ENCODE results near the gene MINDY4.

Gene MINDY4

GRCh38 chr7:30920584-30921539, 149.6 kb downstream of the MINDY4 start:
- DNase-seq = no peak

- no peak for DNase-seq
Measured at GRCh38 chr7:30921540-30922401, 150.6 kb downstream of the MINDY4 start.

- no peak for DNase-seq
Measured at GRCh38 chr7:30922596-30922995, 151.4 kb downstream of the MINDY4 start.

- no peak for DNase-seq
Measured at GRCh38 chr7:30923009-30923773, 152.0 kb downstream of the MINDY4 start.

GRCh38 chr7:30923774-30924413, 152.7 kb downstream of the MINDY4 start:
- no peak for DNase-seq

GRCh38 chr7:30924624-30925023, 153.4 kb downstream of the MINDY4 start:
- no peak for DNase-seq

DNA sequence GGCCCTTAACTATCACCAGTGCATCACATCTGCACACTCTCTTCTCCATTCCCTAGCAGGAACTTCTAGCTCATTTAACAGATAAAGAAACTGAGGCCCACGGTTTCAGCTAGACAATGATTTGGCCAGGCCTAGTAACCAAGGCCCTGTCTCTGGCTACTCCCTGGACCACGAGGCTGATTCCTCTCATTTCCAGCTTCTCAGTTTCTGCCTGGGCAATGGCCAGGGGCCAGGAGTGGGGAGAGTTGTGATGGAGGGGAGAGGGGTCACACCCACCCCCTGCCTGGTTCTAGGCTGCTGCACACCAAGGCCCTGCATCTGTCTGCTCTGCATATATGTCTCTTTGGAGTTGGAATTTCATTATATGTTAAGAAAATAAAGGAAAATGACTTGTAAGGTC, 153.9 kb downstream of the MINDY4 start:
- DNase-seq = no peak

- DNase-seq = no peak
Measured at GRCh38 chr7:30925913-30926312, 154.7 kb downstream of the MINDY4 start.

GRCh38 chr7:30926313-30926712, 155.1 kb downstream of the MINDY4 start:
- DNase-seq = no peak

GRCh38 chr7:30927040-30927439, 155.8 kb downstream of the MINDY4 start:
- DNase-seq = no peak

DNA sequence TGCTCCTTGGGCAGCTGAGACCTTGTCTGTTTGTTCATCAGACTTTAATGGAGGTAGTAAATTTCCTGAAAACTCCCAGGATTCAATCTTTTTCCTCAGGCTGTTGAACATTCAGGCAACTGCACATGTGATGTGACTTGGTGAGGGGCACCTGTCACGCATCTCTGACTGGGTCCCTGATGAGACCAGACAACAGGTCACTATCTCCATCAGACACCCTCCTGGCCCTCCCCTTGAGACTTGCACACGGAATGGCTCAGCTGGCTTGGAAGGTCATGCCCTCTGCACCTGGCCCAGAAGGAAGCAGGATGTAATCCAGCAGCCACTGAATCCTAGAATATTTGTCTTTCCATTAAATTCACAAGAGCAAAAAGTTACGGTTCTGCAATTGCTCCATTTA, 156.3 kb downstream of the MINDY4 start:
- no peak for DNase-seq

- no peak for DNase-seq
Measured at GRCh38 chr7:30928254-30928872, 157.1 kb downstream of the MINDY4 start.

DNA sequence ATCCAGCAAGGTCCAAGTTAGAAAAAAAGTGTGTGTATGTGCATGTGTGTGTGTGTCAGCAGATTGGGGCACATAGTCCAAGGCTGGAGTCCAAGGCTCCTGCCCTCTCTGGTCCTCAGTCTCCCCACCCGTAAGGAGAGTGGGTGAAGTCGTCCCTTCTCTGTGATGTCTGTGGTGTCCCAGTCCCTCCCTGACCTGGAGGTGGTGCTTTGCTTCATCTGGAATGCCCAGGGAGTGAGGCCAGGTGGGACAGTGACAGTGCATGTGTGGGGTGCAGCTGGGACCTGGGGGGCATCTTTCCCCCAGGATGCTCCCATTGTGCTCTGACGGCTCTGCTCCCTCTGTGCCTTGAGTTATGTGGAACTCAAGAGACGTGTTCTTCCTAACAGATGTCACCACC, 158.5 kb downstream of the MINDY4 start:
- DNase-seq = no peak

DNA sequence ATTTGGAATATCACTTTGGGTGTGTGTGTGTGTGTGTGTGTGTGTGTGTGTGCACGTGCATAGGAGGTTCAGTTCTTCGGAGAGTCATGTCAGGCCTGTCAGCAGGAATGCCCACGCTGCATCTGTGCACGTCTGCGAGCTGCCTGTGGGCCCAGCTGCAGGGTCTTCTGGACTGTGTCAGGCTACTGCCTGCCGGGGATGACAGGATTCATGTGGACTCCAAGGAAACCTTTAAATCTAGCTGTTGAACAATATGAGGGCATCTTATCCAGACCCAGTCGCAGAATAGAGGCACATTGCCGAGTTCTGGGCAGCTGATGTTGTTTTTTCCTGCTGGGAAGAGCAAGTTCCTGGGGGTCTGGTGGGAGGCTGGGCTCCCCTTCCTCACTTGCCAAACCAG, 159.4 kb downstream of the MINDY4 start:
- no peak for DNase-seq

- no peak for DNase-seq
Measured at GRCh38 chr7:30931161-30931928, 160.1 kb downstream of the MINDY4 start.

- DNase-seq = no peak
Measured at GRCh38 chr7:30931929-30932540, 160.8 kb downstream of the MINDY4 start.

DNA sequence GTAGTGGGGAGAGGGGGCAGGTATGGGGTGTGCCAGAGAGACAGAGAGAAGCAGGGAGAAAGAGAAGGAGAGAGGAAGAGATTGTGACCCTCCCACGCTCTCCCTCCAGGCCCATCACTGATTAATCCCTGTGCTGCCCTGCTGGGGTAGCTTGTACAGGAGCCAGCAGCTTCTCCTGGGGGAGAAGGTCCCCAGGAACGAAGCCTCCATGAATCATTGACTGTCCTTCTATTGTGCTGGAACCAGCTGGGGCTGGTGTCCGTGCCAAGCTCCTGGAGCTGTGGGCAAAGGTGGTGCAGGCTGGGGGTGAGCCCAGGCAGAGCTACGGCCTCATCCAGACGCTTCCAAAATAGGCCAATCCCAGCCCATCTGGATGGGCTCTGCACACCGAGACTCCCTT, 161.3 kb downstream of the MINDY4 start:
- DNase-seq = no peak

DNA sequence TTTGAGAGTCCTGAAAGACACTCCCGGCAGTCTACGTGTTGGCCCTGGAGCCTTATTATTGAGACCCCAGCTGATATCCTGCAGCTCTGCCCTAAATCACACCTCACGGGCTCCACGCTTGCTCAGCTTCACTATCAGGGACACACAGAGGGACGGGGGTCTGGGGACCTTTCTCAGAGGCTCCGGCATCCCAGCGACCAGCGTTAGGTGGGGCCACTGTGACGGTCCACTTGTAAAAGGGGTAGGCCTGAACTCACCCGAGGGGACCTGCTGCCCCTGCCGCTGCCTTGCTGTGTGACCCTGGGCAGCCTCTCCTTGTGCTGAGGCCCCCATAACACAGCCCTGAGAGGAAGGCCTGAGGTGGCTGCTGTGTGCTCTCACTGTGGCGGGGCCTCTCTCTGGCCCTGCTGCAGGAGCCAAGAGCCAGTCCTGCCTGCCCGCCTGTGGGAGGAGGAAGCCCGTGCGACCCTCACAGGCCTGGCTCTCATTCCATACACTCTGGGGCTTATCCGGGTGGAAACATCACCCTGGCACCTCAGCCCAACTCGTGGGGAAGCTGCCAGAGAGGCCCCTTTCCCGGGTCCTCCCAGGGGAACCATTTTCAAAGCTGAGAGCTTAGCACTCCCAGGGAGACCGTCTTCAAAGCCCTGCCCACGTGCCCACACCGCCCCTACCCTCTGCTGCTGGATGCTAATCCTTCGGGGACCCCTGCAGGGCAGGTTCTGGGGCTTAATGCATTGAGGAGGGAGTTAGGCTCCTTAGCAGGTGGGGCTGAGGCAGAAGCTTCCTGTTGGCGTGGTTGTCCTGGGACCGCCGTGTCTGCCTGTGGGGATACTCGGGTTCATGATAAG, 162.1 kb downstream of the MINDY4 start:
- DNase-seq = peak; percentile 49

GRCh38 chr7:30934225-30934624, 163.0 kb downstream of the MINDY4 start:
- no peak for DNase-seq
